Measurements from ENCODE around the gene CEP104.

The CEP104 gene

DNA sequence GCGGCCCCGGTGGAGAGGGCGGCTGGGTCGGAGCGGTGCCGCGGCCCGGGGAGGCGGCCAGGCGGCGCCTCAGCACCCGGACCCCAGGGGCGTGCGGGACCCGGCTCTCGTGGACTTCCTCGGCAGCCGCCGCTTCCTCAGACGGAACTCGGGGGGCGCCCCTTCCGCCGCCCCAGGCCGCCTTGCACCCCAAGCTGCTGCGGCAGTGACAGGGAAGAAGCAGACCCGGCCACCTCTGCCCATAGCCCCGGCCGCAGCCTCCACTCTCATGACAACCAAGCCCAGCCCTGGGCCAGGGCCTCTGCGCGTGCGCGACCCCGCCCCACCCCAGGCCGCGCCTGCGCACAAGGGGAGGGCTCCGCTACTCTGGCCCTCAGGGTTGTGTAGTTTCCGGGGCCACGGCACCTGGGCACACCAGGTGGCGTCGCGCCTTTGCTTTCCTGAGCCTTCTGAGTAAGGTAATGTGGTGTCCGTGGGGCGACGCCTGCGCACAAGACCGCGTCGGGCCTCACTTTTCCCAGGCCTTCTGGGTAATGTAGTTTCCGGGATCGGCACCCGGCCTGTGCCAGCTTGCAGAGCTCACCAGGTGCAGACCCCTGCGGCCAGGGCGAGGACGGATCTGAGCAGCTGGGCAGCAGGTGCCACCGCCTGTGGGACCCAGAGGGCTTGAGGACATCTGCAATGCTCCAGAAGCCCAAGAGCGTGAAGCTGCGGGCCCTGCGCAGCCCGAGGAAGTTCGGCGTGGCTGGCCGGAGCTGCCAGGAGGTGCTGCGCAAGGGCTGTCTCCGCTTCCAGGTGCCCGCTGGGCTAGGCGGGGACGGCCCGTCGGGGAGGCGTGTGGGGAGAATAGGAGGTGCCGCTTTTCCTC, at the start of gene CEP104, which contains the start of gene DFFB:
Gene CEP104 (minus strand): TSS at position 289 of the 868 bp plus-strand sequence. CDS start 4,804 bp downstream, outside the sequence.
Gene DFFB (plus strand): TSS at position 554 of the 868 bp plus-strand sequence. CDS start 128 bp downstream, at position 682.
- DNase-seq: peak; percentile 88

DNA sequence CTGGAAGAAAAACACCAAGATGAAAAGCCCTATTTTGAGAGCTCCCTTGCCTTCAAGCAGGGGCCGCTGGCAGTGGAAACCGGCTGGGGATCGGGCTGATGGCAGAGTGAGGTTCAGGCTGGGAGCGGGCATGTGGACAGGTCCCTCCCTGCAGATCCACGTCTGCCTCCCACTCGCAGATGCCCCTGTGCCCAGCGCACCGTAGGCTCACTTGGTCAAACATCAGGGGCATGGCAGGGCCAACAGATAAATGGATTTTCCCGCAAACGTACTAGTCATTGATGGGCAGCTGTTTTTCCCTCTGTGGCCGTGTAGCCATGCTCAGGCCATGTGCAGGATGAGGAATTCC, 49.6 kb upstream of the CEP104 start:
- no peak for DNase-seq

DNA sequence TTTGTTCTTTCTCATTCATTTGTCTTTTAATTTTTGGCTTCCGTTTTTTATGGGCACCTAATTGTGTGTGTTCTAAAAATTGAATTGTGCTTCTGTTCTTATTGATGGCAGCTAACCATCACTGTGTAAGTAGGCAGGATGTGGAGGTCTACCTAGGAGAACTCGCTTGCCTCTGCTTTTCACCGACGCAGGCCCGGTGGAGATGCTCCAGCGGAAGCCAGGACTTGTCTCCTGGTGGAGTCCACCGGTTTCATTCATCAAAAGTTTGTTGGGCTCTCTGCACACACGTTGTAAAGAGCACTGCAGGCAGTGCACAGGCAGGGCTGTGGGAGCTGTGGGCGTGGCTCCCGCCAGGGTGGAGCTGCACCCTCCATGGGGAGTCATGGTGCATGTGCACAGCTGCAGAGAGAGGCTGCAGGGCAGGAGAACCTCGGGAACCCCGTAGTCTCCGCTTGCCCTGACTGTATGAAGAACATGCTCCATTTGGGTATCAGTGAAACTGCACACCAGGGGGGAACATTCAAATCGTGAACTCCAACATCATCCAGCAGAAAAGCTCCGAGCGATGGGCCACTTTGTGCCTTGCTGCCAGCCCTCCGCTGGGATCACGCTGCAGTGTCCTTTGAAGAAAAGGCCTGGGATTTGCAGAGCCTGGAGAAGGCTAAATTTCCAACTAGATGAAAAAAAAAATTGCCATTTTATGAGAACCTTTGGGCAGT, 49.1 kb upstream of the CEP104 start:
- no peak for DNase-seq

DNA sequence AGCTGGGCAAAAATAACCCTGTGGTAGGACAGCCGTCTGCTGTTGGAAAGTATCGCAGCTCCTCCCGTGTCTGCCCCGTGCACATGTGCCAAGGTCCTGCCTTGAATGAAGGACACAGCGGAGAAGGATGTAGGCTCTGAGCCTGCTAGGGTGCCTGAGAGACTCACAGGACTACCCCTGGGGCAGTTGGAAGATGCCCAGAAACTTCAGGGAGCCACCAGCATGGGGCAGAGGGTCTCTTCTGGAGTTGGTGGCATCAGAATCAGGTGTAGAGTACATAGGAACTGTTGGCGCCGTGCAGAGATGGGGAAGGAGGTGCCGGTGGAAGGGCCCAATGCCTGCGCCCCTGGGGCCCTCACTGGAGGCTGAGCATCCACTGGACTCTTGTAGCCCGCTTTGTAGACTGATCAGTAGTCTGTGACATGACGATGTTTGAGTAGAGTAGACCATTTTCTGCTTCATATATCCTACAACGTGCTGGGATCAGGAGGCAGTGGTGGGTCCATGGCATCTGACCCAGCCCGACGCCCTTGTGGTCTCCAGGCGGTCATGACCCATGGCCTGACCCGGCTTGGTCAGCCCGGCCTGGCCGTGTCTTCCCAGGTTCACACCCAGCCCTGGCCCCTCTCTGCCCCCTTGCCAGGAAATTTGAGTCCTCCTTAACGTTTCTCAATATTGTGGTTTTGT, 48.4 kb upstream of the CEP104 start:
- no peak for DNase-seq

DNA sequence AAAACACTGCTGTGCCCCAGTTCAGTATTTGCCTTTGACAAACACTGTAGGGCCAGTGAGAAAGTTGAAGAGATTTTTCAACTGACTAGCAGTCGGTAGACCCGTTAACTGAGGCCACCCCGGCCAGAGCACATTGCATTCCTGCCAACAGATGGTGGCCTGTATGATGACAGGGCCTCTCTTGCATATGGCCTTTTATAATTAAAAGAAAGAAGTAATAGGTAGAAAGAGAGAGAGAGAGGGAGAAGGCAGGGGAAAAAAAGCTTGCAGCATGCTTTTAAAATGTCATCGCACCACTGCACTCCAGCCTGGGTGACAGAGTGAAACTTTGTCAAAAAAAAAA, 47.8 kb upstream of the CEP104 start:
- DNase-seq: no peak

DNA sequence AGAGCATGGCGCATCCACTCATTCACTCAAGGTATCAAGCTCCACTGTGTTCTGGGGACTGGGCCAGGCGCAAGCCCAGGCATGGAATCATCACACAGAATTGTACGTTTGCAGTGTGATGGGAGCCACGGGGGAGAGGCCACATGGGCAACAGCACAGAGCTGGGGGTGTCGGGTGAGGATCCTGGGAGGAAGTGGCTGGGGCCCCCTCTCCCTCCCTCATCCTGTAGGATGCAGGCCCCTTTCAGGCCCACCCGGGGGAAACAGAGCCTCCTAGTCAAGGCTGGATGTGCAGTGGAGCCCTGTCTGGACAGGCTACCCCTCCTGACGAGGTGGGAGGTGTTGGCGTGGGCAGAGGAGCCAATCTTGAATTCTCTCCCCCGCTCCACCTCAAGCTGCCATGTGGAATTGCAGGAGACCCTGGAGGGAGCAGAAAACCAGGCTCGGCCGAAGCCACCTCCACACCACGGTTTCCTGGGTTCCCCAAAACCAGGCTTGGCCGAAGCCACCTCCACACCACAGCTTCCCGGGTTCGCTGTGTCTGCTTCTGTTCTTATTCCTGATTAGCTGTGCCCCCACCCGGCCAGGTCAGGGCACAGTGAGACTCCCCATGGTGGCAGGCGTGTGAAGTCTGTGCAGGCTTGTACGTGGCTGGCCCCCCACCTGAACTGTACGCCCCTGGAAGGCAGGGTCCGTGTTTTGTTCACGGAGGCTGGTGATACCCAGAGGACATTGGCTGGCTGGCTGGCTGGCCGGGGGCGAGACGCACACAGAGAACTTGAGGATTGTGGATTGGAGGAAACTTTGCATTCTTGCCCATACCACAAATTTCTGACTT, 47.2 kb upstream of the CEP104 start:
- DNase-seq: no peak

DNA sequence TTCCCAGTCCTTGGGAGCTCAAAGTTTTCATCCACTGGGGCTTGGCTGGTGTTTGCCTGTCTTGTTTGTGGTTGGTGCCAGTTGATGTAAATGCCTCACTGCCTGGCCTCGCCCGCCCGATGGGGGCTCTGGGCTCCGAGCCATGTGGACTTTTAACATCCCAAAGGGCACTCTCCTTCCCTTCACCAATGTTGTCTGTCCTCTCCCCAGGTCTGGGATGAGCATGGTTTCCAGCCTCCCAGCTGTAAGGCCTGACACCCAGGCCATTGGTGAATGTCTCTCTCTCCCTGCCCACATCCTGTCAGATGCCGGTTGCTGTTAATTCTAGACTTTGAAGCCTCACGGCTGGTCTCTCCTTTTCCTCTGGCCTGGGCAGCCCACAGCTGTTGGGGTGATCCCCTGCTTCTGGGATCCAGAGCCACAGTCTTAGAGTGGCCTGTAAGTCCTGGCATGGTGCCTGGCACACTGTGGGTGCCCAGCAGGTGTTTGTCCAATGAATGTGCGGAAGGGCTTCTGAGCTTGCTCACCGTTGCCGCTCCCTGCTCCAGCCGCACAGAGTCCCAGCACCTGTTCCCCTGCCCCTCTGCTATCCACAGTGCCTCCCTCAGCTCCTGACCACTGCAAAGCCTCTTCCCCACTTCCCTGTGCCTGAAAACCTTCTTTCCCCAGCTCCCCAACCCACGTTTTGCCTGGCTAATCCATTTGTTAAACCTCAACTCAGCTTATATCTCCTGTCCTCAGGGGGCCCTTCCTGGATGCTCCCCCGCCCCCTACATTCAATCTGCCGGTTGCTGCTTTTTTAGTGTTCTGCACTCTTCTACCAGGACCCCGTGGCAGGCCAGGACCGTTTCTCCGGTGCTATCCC, 46.4 kb upstream of the CEP104 start:
- no peak for DNase-seq

DNA sequence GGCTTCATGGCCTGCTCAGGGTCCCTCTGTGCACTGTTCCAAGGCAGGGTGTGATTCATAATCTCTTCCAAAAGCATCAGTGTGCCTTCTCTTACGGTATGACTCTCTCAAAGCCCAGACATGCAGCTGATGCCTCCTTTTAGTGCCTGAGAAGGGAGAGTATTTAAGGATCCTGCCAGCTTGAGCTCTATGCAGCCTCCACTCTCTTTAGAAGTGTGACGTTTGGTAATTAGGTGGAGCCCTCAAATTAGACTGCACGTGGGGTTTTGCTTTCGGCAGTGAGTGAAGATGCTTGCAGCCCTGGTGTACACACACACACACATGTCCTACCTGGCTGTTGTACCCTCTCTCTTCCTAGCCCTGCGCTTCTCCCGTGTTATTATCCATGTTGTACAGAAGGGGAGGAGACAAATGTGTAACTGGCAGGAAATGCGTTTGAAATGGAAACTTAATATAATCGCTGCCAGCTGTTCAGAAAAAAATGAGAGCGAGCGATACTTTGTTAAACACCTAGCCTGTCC, 45.6 kb upstream of the CEP104 start:
- no peak for DNase-seq

DNA sequence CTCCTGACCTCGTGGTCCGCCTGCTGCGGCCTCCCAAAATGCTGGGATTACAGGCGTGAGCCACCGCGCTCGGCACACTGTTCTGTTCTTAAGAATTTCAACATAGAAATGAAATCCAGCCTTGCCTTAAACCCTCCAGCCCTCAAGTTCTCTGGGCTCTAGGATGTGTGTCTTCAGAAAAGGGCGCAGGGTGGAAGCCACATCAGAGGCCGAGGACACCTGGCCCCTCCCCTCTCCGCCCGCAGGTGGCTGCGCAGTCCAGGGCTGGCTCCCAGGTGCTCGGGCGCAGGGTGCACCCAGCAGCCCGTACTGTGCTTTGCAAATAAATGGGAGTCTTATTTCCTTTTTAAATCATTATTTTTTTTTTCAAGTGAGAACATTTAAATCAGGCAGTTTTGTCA, 45.1 kb upstream of the CEP104 start:
- no peak for DNase-seq

DNA sequence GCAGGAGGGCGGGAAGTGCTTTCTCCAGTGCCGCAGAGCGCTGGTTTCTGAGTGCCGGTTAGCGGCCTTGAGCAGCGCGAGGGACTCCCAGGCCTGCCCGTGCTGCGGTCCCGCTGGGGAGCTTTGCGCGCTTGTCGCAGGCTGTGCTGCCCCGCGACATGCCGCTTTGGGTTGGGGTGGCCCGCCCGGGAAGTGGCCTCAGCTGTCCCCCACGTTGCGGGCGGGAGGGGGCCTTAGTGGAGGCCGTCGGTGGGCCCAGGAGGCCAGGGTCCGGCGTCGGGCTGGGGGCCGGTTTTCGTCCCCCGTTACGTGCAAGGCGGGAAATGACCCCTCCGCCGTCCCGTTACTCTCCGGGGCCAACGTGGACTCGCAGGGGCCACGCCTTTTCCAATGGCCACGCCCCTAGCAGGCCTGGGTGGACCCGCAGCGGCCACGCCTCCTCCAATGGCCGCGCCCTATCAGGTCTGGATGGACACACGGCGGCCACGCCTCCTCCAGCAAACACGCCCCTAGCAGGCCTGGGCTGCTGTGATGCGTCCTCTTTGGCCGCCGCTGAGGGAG, 44.0 kb upstream of the CEP104 start:
- no peak for DNase-seq

DNA sequence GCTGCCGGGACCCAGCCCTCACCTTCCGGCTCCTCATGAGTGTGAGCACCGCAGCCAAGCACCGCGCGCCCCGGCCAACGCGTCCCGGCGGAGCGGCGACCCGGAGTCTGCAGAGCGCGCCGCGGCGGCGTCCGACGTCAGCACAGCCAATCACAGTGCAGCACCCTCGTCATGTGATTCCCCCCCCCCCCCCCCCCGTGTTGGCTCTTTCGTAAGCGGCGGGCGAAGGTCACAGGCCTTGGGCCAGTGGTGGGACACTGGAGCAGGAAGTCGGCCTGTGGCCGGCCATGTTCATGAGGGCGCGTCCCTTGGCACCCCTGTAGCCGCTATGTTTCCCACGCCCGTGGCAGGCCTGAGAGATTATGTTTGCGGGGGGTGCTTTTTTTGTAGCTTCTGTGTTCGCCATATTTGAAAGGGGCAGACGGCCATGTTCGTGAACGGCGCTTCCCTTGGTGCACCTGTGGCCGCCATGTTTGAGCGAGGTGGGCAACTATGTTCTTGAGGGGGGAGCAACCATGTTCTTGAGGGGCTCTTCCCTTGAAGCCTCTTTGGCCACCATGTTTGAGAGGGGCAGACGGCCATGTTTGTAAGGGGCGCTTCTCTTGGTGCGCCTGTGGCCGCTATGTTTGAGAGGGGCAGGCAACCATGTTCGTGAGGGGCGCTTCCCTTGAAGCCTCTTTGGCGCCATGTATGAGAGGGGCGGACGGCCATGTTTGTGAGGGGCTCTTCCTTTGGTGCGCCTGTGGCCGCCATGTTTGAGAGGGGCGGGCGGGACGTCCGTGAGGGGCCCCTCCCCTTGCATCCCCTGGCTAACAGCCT, 43.3 kb upstream of the CEP104 start, which contains the start of gene C1orf174:
Gene C1orf174 (minus strand): TSS at position 123 of the 819 bp plus-strand sequence. CDS start 86 bp downstream, at position 37.
- DNase-seq: peak; percentile 97

DNA sequence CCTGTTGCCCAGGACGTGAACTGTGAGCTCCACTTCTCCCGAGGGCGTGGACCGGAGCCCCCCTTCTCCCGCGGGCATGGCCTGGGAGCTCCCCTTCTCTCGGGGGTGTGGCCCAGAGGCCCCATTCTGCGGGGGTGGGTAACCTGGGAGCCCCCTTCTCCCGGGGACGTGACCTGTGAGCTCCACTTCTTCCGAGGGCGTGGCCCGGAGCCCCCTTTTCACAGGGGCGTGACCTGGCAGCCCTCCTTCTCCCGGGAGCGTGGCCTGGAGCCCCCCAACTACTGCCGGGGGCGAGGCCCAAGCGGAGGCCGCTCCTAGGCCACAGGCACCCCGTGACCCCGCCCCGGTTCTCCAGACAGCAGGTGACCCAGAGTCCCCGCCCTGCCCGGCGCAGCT, 42.7 kb upstream of the CEP104 start:
- DNase-seq: no peak

DNA sequence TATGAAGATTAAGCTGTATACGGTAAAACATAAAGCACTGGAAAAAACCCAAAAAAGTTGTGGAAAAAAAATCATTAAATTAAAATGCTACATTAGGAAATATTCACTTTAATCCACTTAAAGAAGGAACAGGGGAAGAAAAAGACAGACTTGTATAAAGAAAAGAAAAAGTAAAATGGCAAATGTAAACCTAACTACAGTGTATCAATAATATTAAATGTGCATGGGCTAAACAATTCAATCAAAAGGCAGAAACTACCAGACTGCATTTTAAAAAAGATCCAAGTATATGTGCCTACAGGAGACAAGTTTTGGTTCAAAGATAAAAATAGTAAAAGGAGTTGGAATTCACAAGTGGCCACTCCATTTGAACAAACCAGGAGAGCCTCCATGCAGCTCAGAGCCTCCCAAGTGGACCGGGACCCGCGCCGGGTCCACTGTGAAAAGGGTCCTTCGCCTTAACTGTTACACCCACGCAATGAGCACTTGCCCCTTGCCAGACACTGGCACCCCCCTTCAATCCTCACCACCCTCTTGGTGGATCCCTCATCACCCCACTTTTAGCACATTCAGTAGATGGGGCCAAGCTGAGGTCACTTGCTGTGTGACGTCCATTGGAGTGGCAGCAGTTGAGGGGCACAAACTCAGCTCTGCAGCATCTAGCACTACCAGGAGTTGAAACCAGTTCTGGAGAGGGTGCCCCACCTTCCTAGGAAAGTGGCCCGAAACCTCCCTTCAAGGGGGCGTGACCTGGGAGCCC, 42.2 kb upstream of the CEP104 start:
- no peak for DNase-seq

DNA sequence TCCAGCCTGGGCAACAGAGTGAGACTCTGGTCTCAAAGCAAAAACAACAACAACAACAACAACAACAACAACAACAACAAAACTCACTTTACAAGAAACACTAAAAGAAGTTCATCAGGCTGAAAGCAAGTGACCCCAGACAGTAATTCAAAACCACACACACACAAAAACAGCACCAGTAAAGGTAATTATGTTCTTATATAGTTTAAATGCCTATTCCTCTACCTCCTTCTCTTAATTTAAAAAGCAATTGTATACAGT, 41.4 kb upstream of the CEP104 start:
- no peak for DNase-seq

DNA sequence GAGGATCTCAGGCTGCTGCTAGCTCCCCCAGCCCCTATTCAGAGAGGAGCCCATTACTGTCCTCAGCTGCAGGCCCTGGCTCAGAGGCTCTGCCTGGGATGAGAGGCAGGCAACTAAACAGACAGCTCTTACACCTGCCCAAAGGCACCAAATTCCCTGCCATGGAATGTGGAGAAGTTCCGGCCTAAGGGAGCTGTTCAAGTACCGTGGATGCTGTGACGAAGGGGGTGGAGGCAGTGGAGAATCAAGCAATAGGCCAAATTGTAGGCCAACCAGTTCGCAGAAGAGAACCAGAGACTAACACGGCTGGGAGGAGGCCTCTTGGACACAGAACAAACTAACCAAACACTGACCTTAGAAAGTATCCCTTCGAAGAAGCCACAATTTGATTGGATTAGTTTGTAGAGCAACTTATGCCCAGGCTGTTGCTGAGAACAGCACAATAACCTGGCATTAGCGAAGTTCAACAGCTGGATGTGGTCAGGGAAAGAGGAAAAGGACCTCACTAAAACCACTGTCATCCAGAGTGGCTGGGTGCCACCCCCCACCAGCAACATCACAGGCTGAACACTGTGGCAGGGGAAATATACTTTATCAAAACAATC, 39.5 kb upstream of the CEP104 start:
- no peak for DNase-seq

DNA sequence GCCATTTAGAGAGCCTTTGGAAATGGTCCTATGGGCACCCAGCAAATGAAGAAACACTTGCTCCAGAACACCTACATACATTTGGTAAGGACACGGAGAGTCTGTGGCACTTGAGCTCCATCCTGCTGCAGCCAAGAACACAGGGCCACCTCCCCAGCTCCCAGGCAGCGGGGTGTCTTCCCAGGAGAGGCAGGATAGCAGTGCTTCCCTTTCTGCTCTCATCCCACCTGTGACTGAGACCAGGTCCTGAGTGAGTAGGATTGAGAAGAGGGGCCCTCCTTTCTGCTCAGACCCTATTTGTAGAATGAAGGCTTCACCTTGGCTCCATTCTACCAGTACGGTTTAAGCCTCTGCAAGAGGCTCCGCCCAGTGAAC, 38.9 kb upstream of the CEP104 start:
- no peak for DNase-seq

DNA sequence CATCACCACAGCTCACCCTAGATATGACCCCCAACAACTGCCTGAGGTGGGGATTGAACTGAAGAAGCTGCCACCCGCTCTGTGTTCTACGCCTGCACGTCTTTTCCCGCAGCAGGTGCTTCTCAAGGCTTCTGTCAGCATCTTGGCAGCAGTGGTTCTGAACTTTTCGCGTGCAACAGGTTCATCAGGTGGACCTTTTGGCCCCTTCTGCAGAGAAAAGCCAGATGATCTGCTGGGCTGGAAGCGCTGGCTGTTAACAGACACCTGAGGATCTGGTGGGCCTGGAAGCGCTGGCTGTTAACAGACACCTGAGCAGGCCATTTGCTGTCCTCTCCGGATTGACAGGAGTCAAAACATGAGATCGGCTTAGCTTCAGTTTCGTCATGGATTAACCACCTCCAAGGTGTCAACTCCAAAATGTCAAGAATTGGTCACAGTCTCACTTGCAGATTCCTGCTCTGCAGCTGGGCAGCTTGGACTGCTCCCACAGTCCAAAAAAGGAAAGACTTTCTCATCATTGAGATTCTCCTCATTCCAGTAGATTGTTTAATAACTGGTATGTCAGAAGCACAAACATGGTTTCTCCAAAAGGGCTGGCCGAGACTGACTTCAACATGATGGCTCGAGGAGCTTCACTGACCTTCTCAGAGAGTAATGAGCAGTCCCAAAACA, 38.4 kb upstream of the CEP104 start:
- DNase-seq: no peak

DNA sequence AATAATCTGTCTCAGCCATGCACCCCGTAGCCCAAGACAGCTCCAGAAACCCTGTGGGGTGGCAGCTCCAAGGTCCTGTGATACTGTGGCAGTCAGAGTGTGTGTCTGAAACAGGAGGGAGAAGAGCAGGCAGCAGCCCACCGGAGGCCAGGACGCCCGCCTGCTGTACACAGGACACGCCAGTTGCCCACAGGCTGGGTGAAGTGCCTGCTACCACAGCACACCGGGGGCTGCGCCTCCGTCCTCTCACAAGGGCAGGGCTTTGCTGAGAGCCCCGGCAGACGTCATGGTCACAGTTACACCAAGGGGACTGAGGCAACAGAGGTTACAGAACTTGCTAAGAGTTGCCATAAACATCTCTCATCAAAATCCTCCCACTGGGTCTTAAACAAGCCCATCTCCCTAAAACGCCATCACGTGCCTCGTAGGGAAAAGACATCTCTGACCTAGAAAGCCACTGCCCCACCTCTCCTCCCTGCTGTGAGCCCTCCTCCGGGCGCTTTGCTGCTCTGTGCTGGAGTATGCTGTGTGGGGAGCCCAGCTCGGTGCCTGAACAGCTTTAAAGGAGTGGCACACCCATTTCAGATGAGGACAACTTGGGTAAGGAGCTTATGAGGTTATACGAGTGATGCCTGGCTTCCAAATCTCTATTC, 37.7 kb upstream of the CEP104 start:
- no peak for DNase-seq

Measured in NCI-H1694 treated with DMSO at 0.1 percent for 48 hours (cell line).